ENCODE results near the gene AP1M1. TPM values are rescaled to one million over a fixed set of nuclear protein-coding genes. Genes with fewer than 3 reads are reported as not detected.

AP1M1 gene
- total RNA-seq, 1 experiment from 2014 or later, result 30.3 TPM

DNA sequence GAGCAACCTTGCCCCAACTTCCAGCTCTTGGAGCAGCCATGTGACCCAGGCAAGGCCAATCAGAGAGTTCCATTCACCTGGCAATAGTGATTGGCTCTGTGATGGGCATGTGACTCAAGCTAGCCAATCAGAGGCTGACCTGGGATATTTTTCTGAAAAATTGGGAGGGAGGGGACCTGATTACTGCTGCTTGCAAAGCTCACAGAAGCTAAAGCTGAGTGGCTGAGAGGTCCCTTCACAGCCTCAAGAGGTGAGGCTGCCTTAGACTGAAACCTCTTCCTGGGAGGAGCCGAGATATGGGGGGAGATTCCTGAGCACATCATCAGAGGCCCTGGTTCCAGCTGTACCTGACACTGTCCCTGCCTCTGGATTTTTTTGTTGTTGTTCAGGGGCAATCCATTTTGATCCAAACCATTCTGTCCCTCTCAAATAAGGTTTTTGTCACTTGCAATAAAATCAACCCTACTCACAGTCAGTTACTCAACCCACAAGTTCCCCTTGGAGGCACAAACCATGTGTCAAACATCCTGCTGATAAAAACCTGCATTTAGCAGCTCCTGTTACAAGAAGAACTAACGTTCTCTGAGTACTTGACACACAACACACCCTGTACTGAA is 29.1 kb upstream of the AP1M1 start:
- Histone ChIP-seq H3K23ac (ENCODE audit: insufficient read length, low read depth, low read length) (no peak overlapping the region), H3K18ac (ENCODE audit: insufficient read length, low read depth, low read length) (no peak overlapping the region), H3K23me2 (ENCODE audit: insufficient read length, low read depth, low read length, poor library complexity, severe bottlenecking) (no peaks in the 10 kb centered on the region), H2BK120ac (ENCODE audit: low read depth, low read length, poor library complexity, severe bottlenecking) (no peak overlapping the region), H3K56ac (ENCODE audit: insufficient read length, low read depth, low read length) (no peak overlapping the region), H3K79me2 (ENCODE audit: insufficient read depth, low read length) (no peaks in the 10 kb centered on the region), H2AFZ (ENCODE audit: low read length) (no peak overlapping the region), H3K27me3 (ENCODE audit: insufficient read depth, low read length) (no peaks in the 10 kb centered on the region), H3K27ac (ENCODE audit: insufficient read length, low read depth, low read length) (no peak overlapping the region), H3T11ph (ENCODE audit: low read length) (no peak overlapping the region), H2AK5ac (ENCODE audit: insufficient read length, low read length) (no peak overlapping the region), H2BK12ac (ENCODE audit: insufficient read length, low read depth, low read length) (no peak overlapping the region), H2BK20ac (ENCODE audit: low read depth, low read length, poor library complexity, severe bottlenecking) (no peak overlapping the region), H2BK5ac (ENCODE audit: insufficient read length, low read length) (no peak overlapping the region), H3K9ac (ENCODE audit: extremely low read depth, insufficient read length, low read length) (no peak overlapping the region), H3K14ac (ENCODE audit: insufficient read depth, low read length) (no peak overlapping the region), H3K79me1 (ENCODE audit: insufficient read depth, low read depth, low read length, poor library complexity, severe bottlenecking) (no peaks in the 10 kb centered on the region), H2BK15ac (ENCODE audit: low read depth, low read length) (no peak overlapping the region), H3K4me1 (ENCODE audit: insufficient read depth, low read length) (no peaks in the 10 kb centered on the region), H4K20me1 (ENCODE audit: control insufficient read depth, insufficient read depth, insufficient read length) (no peaks in the 10 kb centered on the region), H3K4me2 (ENCODE audit: insufficient read depth, insufficient read length, low read length) (no peak overlapping the region), H4K5ac (ENCODE audit: insufficient read length, low read depth, low read length) (no peak overlapping the region), H3K9me3 (ENCODE audit: control insufficient read depth, low read depth, low read length) (no peaks in the 10 kb centered on the region), H4K91ac (ENCODE audit: insufficient read length, low read depth, low read length) (no peak overlapping the region), H4K8ac (replicated peaks; ENCODE audit: insufficient read length, low read depth, low read length) (no peak overlapping the region), H3K4ac (ENCODE audit: low read depth, low read length) (no peak overlapping the region)
- no peaks in the 10 kb centered on the region for H3K36me3 Mint-ChIP-seq (ENCODE audit: insufficient read depth in 1 of 3, low read depth in 3 of 3)
- peaks cover 0 to 7% of the 10 kb centered on the region in 2 experiments; a peak in 1 of 5 replicates for H3K9me3 Mint-ChIP-seq
- H3K27ac Mint-ChIP-seq, result no peak overlapping the region
- peaks cover 3% of the 10 kb centered on the region for H3K27me3 Mint-ChIP-seq (ENCODE audit: low read depth)
- no peaks in the 10 kb centered on the region for H3K4me1 Mint-ChIP-seq
- TF ChIP-seq, protein P1, sequence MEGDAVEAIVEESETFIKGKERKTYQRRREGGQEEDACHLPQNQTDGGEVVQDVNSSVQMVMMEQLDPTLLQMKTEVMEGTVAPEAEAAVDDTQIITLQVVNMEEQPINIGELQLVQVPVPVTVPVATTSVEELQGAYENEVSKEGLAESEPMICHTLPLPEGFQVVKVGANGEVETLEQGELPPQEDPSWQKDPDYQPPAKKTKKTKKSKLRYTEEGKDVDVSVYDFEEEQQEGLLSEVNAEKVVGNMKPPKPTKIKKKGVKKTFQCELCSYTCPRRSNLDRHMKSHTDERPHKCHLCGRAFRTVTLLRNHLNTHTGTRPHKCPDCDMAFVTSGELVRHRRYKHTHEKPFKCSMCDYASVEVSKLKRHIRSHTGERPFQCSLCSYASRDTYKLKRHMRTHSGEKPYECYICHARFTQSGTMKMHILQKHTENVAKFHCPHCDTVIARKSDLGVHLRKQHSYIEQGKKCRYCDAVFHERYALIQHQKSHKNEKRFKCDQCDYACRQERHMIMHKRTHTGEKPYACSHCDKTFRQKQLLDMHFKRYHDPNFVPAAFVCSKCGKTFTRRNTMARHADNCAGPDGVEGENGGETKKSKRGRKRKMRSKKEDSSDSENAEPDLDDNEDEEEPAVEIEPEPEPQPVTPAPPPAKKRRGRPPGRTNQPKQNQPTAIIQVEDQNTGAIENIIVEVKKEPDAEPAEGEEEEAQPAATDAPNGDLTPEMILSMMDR (conservative IDR thresholded peaks at IDR 0.05), result no peak
- H3K4me3 Mint-ChIP-seq, result peak overlapping the region in 1 of 2 experiments; percentile 55; a peak in 1 of 5 replicates
- no CpG with 5 or more reads among the region's 2 CpGs for WGBS (ENCODE audit: extremely low coverage, insufficient read length, low lambda C conversion rate)
- DNase-seq, result no peak

Measured in H9 (cell line).